Vagina (tissue), 2 donors: Measurements from ENCODE around the gene ULBP1.
"Not testable (repeated sequence)": the region's sequence is repeated elsewhere in the genome, so short reads cannot be mapped to it uniquely, and the experiment has no call there.

Source experiments
- CTCF ChIP-seq, 3 experiments: fragments of 450-650 bp in 2 of 3; fragments of 200-600 bp in 1 of 3; sonication (generic) in 1 of 3; IDR thresholded peaks; one replicate each; pipeline ENCODE4 v1.5.1; 2017 to 2019; ENCODE audit warnings: antibody characterized with exemption in 3 of 3, mild to moderate bottlenecking in 2 of 3, moderate library complexity in 2 of 3
- POLR2A ChIP-seq, 2 donors: fragments of 450-650 bp; IDR thresholded peaks; one replicate each; pipeline ENCODE4 v1.6.1; 2017; ENCODE audit warnings: antibody characterized with exemption in 2 of 2, mild to moderate bottlenecking in 2 of 2, moderate library complexity in 2 of 2
- POLR2AphosphoS5 ChIP-seq, 2 donors: sonication (generic); formaldehyde crosslinking; IDR thresholded peaks; one replicate each; pipeline ENCODE4 v1.9.0; 2017; ENCODE audit warnings: antibody characterized with exemption in 2 of 2, mild to moderate bottlenecking in 2 of 2, low read depth in 1 of 2; ENCODE audit not compliant: insufficient read depth in 1 of 2

GRCh38 chr6:149958124-149958523 lies 5.6 kb upstream of the ULBP1 start:
- TF ChIP-seq CTCF (IDR thresholded peaks at IDR 0.05); POLR2A (IDR thresholded peaks at IDR 0.05); POLR2AphosphoS5 (IDR thresholded peaks at IDR 0.05; ENCODE audit: insufficient read depth in 1 of 2, low read depth in 1 of 2): not testable (repeated sequence)
